K562 (cell line): ENCODE measurements around the gene HMGXB3. TPM values are rescaled to one million over a fixed set of nuclear protein-coding genes. Genes with fewer than 3 reads are reported as not detected.

ENCODE experiments used
- ARID1B ChIP-seq: fragments of 450-650 bp; IDR thresholded peaks from 2 replicates; pipeline ENCODE4 v1.6.1; 2016; ENCODE audit warnings: antibody characterized with exemption, mild to moderate bottlenecking, inconsistent platforms
- CCAR2 ChIP-seq: fragments of 200-400 bp; formaldehyde crosslinking; IDR thresholded peaks from 2 replicates; pipeline ENCODE4 v1.6.1; 2017; ENCODE audit warnings: mild to moderate bottlenecking, low read depth, low read length
- CHD1 ChIP-seq: fragments of 200-600 bp; sonication (generic); IDR thresholded peaks from one replicate; pipeline ENCODE4 v1.6.1; 2012; ENCODE audit warnings: mild to moderate bottlenecking, moderate library complexity, low read length, inconsistent platforms
- CREM ChIP-seq: IDR thresholded peaks from 2 replicates; pipeline ENCODE4 v1.6.1; 2014; ENCODE audit warnings: antibody characterized with exemption, low read depth
- CSDE1 ChIP-seq, 2 experiments: fragments of 450-650 bp; IDR thresholded peaks; 2 replicates each; pipeline ENCODE4 v1.6.1; 2016; ENCODE audit warnings: mild to moderate bottlenecking in 1 of 2
- ETS1 ChIP-seq: conservative IDR thresholded peaks from 2 replicates; pipeline ENCODE4 v1.6.1; 2011; ENCODE audit warnings: low read depth, mild to moderate bottlenecking, low read length; ENCODE audit not compliant: control insufficient read depth
- ETV1 ChIP-seq: fragments of 450-650 bp; conservative IDR thresholded peaks from 2 replicates; pipeline ENCODE4 v1.6.1; 2016; ENCODE audit warnings: missing genetic modification characterization, control low read depth, low read depth, missing compliant biosample characterization
- FOSL1 ChIP-seq: fragments of 200-800 bp; sonication (Bioruptor generic); conservative IDR thresholded peaks from 2 replicates; pipeline ENCODE4 v1.6.1; 2016; ENCODE audit warnings: missing genetic modification characterization, missing compliant biosample characterization
- KLF16 ChIP-seq: IDR thresholded peaks from 2 replicates; pipeline ENCODE4 v1.6.1; 2016; ENCODE audit warnings: antibody characterized with exemption
- MEF2D ChIP-seq: conservative IDR thresholded peaks from 2 replicates; pipeline ENCODE4 v1.6.1; 2016; ENCODE audit warnings: low read depth, missing genetic modification characterization, missing compliant biosample characterization
- MTA1 ChIP-seq: fragments of 450-650 bp; IDR thresholded peaks from 2 replicates; pipeline ENCODE4 v1.6.1; 2017; ENCODE audit warnings: borderline replicate concordance
- NR2C1 ChIP-seq, 2 experiments: fragments of 450-650 bp; IDR thresholded peaks; 2 replicates each; pipeline ENCODE4 v1.6.1; 2017; ENCODE audit warnings: mild to moderate bottlenecking in 2 of 2, antibody characterized with exemption in 1 of 2, inconsistent platforms in 1 of 2, missing compliant biosample characterization in 1 of 2, missing genetic modification characterization in 1 of 2
- NR3C1 ChIP-seq: sonication (generic); formaldehyde crosslinking; IDR thresholded peaks from 2 replicates; pipeline ENCODE4 v1.8.1; 2022; ENCODE audit warnings: missing genetic modification reagents
- RFX1 ChIP-seq: fragments of 450-650 bp; IDR thresholded peaks from 2 replicates; pipeline ENCODE4 v1.6.1; 2016; ENCODE audit warnings: mild to moderate bottlenecking, moderate library complexity
- SMARCC2 ChIP-seq: fragments of 450-650 bp; IDR thresholded peaks from 2 replicates; pipeline ENCODE4 v1.6.1; 2017; ENCODE audit warnings: antibody characterized with exemption, moderate library complexity, mild to moderate bottlenecking, low read depth
- STAT5A ChIP-seq: IDR thresholded peaks from 2 replicates; pipeline ENCODE4 v1.6.1; 2012; ENCODE audit warnings: low read length, inconsistent platforms, borderline replicate concordance
- STAT6 ChIP-seq: sonication (generic); formaldehyde crosslinking; IDR thresholded peaks from 2 replicates; pipeline ENCODE4 v1.8.1; 2023; ENCODE audit warnings: mild to moderate bottlenecking, missing genetic modification reagents
- TAF15 ChIP-seq: fragments of 200-400 bp; formaldehyde crosslinking; IDR thresholded peaks from 2 replicates; pipeline ENCODE4 v1.6.1; 2017; ENCODE audit warnings: mild to moderate bottlenecking, low read depth, low read length, moderate library complexity
- TEAD4 ChIP-seq, 2 experiments: sonication (generic) in 1 of 2; formaldehyde crosslinking in 1 of 2; IDR thresholded peaks; 2 replicates each; pipeline versions ENCODE4 v1.6.1 to v1.8.0; 2012 to 2022; ENCODE audit warnings: borderline replicate concordance in 1 of 2, inconsistent platforms in 1 of 2, low read length in 1 of 2, mild to moderate bottlenecking in 1 of 2, missing genetic modification reagents in 1 of 2
- TGIF2 ChIP-seq: sonication (generic); formaldehyde crosslinking; IDR thresholded peaks from 2 replicates; pipeline ENCODE4 v1.8.1; 2022; ENCODE audit warnings: mild to moderate bottlenecking, missing genetic modification reagents, moderate library complexity
- ZNF253 ChIP-seq: fragments of 250-450 bp; sonication (Bioruptor Pico); conservative IDR thresholded peaks from 2 replicates; pipeline ENCODE4 v1.6.1; 2021; ENCODE audit warnings: mild to moderate bottlenecking
- ZNF354B ChIP-seq: fragments of 250-450 bp; sonication (Bioruptor Pico); IDR thresholded peaks from 2 replicates; pipeline ENCODE4 v1.4.0; 2020
- ZNF740 ChIP-seq, 3 experiments: fragments of 200-800 bp in 1 of 3; sonication (Bioruptor generic) in 1 of 3; sonication (generic) in 1 of 3; formaldehyde crosslinking in 1 of 3; IDR thresholded peaks; 2 replicates each; pipeline versions ENCODE4 v1.6.1 to v1.8.0; 2016 to 2022; ENCODE audit warnings: mild to moderate bottlenecking in 2 of 3, missing compliant biosample characterization in 2 of 3, missing genetic modification characterization in 2 of 3, missing genetic modification reagents in 1 of 3
- polyA plus RNA-seq, 8 experiments: library from polyadenylated mRNA; depleted of rRNA in 4 of 8; stranded (reverse) in 5 of 8; unstranded in 3 of 8; fragments of >200 nt; fragmentation: Nextera tagmentation in 2 of 8; fragmentation: Illumina TruSeq in 1 of 8; extraction: Ambion mirVana in 2 of 8; extraction: Trizol in 1 of 8; gene quantifications; 2 replicates each; pipeline versions ENCODE4 v1.2.1 to v1.2.3, GENCODE V29; 2011 to 2014; ENCODE audit warnings: inconsistent platforms in 1 of 8, missing spikeins in 1 of 8
- total RNA-seq, 7 experiments: library from RNA; depleted of rRNA in 6 of 7; stranded (reverse); fragments of >200 nt in 6 of 7; fragmentation: Illumina TruSeq in 2 of 7; extraction: Trizol in 2 of 7; gene quantifications; 2 replicates each; pipeline versions ENCODE4 v1.2.1 to v1.2.3, GENCODE V29; 2011 to 2021; ENCODE audit warnings: low replicate concordance in 1 of 7

HMGXB3 gene
- total and polyA plus RNA-seq, 9 of the 15 experiments (the other 6 are each of a cell fraction or from before 2014, with no cell fraction given) = 1.8 to 44.1 (median 32.2) TPM

GRCh38 chr5:149959406-149960236, 40.9 kb upstream of the HMGXB3 start (continued):
- TF ChIP-seq TAF15 (no peak), TGIF2 (CRISPR knock-in tag) (no peak), CREM (peak; percentile 90), ETV1 (tag) (peak; percentile 91), CCAR2 (no peak), MTA1 (peak; percentile 67; the same call in 1 of the 2 replicates), CHD1 (no peak), ZNF354B (CRISPR knock-in tag) (no peak), SMARCC2 (no peak), ZNF740 (CRISPR knock-in tag; IDR thresholded peaks at IDR 0.05) (no peak), ZNF740 (tag; IDR thresholded peaks at IDR 0.05) (no peak), TEAD4 (IDR thresholded peaks at IDR 0.05; ENCODE audit: low read length) (peak; percentile 45; the same call in 1 of the 2 replicates), TEAD4 (CRISPR knock-in tag; IDR thresholded peaks at IDR 0.05; ENCODE audit: borderline replicate concordance) (no peak), NR3C1 (no peak), STAT5A (no peak), FOSL1 (peak; percentile 96), NR2C1 (IDR thresholded peaks at IDR 0.05) (no peak), NR2C1 (tag; IDR thresholded peaks at IDR 0.05) (0 out of 2 replicates have a peak, but pooled peaks have one; percentile 15), ARID1B (peak; percentile 66), STAT6 (no peak), RFX1 (peak; percentile 26; the same call in 1 of the 2 replicates), ZNF253 (CRISPR knock-in tag) (no peak), CSDE1 (IDR thresholded peaks at IDR 0.05) (no peak), KLF16 (peak; percentile 21; the same call in 1 of the 2 replicates), MEF2D (peak; percentile 63; the same call in 1 of the 2 replicates), ETS1 (no peak)
